Stomach (tissue), 9 donors: ENCODE data around the gene RAB3B. TPM values are rescaled to one million over a fixed set of nuclear protein-coding genes. Genes with fewer than 3 reads are reported as not detected.

Source experiments
- DNase-seq, 2 donors: peaks; one replicate each; pipeline versions ENCODE4 v3.0.0 to v3.0.0-alpha.2; 2013 to 2019
- H3K27ac ChIP-seq, 5 donors: fragments of 200-600 bp in 4 of 5; sonication (generic) in 4 of 5; one replicate each; pipeline ENCODE4 v1.5.1; 2013 to 2019; ENCODE audit warnings: mild to moderate bottlenecking in 1 of 5, moderate library complexity in 1 of 5
- H3K27me3 ChIP-seq, 3 donors: fragments of 200-600 bp; sonication (generic); one replicate each; pipeline ENCODE4 v1.5.1; 2017 to 2019; ENCODE audit warnings: mixed run types in 1 of 3
- H3K36me3 ChIP-seq, 4 donors: fragments of 200-600 bp; sonication (generic); 1 replicate in 3 of 4; 2 replicates in 1 of 4; pipeline ENCODE4 v1.5.1; 2016 to 2019
- H3K4me1 ChIP-seq, 4 donors: fragments of 200-600 bp; sonication (generic); one replicate each; pipeline ENCODE4 v1.5.1; 2016 to 2019
- H3K4me3 ChIP-seq, 4 donors: fragments of 200-600 bp; sonication (generic) in 3 of 4; one replicate each; pipeline ENCODE4 v1.5.1; 2016 to 2019; ENCODE audit warnings: mild to moderate bottlenecking in 1 of 4
- H3K9me3 ChIP-seq, 4 donors: fragments of 200-600 bp; sonication (generic); one replicate each; pipeline ENCODE4 v1.5.1; 2016 to 2019
- EP300 ChIP-seq: sonication (generic); formaldehyde crosslinking; IDR thresholded peaks from one replicate; pipeline ENCODE4 v1.6.1; 2017; ENCODE audit warnings: antibody characterized with exemption
- POLR2A ChIP-seq, 4 donors: fragments of 450-650 bp; IDR thresholded peaks; one replicate each; pipeline ENCODE4 v1.6.1; 2016; ENCODE audit warnings: antibody characterized with exemption in 4 of 4, control low read depth in 2 of 4, mild to moderate bottlenecking in 1 of 4, moderate library complexity in 1 of 4
- POLR2AphosphoS5 ChIP-seq, 3 donors: sonication (generic); formaldehyde crosslinking; IDR thresholded peaks; one replicate each; pipeline ENCODE4 v1.6.1; 2016; ENCODE audit warnings: antibody characterized with exemption in 3 of 3
- WGBS, 5 donors: extraction: QIAGEN DNeasy Blood & Tissue Kit in 3 of 5; methylation state at CpG; one replicate each; pipeline versions ENCODE4 v1.1.5 to v1.1.7; 2013 to 2018; 5-methylcytosine and 5-hydroxymethylcytosine counted together
- intact Hi-C: fragments of 100-400 bp; cut with DNase I; formaldehyde crosslinking; loops from one replicate; pipeline ENCODE4 v1.15.1; 2023; ENCODE audit warnings: low total_unique reads
- polyA plus RNA-seq, 3 donors: library from polyadenylated mRNA; stranded (reverse); fragments of 200-250 nt; gene quantifications; one replicate each; pipeline ENCODE4 v1.2.3, GENCODE V29; 2013
- total RNA-seq, 5 donors: library from RNA; depleted of rRNA; stranded (reverse); fragments of >200 nt; gene quantifications; one replicate each; pipeline versions ENCODE4 v1.1.0 to v1.2.3, GENCODE V29; 2014 to 2016
- TF ChIP-seq, protein P1 (sequence below), 7 experiments: fragments of 450-650 bp in 4 of 7; fragments of 200-600 bp in 3 of 7; sonication (generic) in 3 of 7; IDR thresholded peaks; one replicate each; pipeline ENCODE4 v1.5.1; 2016 to 2019; ENCODE audit warnings: antibody characterized with exemption in 7 of 7, control low read depth in 2 of 7, mild to moderate bottlenecking in 1 of 7
- donor health status: healthy with polysubstance abuse.
- donor health status: Bipolar disorder and iron deficiency.
- donor health status: healthy.

The RAB3B gene
- total and polyA plus RNA-seq, 8 donors: under 0.01 to 2.2 (median 0.14) TPM; not detected in 1

DNA sequence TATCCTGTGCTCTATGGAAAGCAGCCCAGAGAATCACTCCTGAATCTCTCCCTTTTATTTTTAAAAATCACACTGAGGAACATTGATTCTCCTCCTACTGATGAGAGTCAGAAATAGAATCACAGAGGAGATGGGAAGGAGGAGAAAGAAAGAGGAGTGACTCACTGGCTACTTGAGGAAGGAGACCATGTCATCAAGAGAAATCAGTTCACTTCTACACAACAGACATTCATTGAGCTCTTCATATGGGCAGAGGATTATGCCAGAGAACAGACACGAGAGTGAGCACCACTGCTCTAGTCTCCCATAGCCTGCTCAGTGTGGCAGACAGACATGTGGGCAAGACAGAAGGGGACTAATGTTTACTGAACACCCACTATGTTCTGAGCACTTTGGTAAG, 44.2 kb downstream of the RAB3B start:
- TF ChIP-seq, protein P1, sequence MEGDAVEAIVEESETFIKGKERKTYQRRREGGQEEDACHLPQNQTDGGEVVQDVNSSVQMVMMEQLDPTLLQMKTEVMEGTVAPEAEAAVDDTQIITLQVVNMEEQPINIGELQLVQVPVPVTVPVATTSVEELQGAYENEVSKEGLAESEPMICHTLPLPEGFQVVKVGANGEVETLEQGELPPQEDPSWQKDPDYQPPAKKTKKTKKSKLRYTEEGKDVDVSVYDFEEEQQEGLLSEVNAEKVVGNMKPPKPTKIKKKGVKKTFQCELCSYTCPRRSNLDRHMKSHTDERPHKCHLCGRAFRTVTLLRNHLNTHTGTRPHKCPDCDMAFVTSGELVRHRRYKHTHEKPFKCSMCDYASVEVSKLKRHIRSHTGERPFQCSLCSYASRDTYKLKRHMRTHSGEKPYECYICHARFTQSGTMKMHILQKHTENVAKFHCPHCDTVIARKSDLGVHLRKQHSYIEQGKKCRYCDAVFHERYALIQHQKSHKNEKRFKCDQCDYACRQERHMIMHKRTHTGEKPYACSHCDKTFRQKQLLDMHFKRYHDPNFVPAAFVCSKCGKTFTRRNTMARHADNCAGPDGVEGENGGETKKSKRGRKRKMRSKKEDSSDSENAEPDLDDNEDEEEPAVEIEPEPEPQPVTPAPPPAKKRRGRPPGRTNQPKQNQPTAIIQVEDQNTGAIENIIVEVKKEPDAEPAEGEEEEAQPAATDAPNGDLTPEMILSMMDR (IDR thresholded peaks at IDR 0.05): no peak
- TF ChIP-seq EP300 (no peak), POLR2A (IDR thresholded peaks at IDR 0.05) (no peak), POLR2AphosphoS5 (IDR thresholded peaks at IDR 0.05) (no peak)

DNA sequence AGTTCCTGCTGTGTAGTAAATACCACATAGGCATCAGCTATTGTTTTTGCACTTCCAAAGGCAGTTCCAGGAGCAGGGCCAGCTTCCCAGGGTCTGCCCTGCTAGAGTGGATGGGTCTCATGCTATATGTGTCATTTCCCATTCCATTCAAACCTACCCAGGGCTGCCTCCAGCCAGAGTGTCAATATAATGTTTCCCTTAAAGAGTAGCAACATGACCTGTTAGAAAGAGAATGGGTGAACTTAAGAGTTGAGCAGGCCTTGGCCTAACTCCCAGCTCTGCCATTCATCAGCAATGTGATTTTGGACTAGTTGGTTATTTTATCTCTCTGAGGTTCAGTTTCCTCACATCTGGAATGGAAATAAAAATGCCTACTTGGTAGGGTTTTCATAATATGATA, 44.9 kb downstream of the RAB3B start:
- H3K4me3 ChIP-seq: no peak overlapping the region
- TF ChIP-seq EP300 (no peak), POLR2A (IDR thresholded peaks at IDR 0.05) (no peak), POLR2AphosphoS5 (IDR thresholded peaks at IDR 0.05) (no peak)
- TF ChIP-seq, protein P1 (IDR thresholded peaks at IDR 0.05): no peak
- peaks cover 0 to 6% (median 0%) of the 10 kb centered on the region in 3 donors for H3K27me3 ChIP-seq
- H3K36me3 ChIP-seq: no peaks in the 10 kb centered on the region
- intact Hi-C loops: no loop called here
- no peaks in the 10 kb centered on the region for H3K4me1 ChIP-seq
- peaks cover 0 to 28% (median 26%) of the 10 kb centered on the region in 4 donors for H3K9me3 ChIP-seq
- no peak overlapping the region for H3K27ac ChIP-seq
- DNase-seq: no peak

More for the DNA sequence above, 44.2 kb downstream of the RAB3B start:
- Histone ChIP-seq H3K4me1 (no peaks in the 10 kb centered on the region), H3K27ac (no peak overlapping the region), H3K9me3 (peaks cover 0 to 21% (median 20%) of the 10 kb centered on the region in 4 donors), H3K27me3 (peaks cover 0 to 7% (median 0%) of the 10 kb centered on the region in 3 donors), H3K36me3 (no peaks in the 10 kb centered on the region), H3K4me3 (no peak overlapping the region)
- WGBS, 5 donors: 74 to 91% (median 81%) methylated on average over 1 of the region's 1 CpG
- no peak for DNase-seq
- intact Hi-C loops: no loop called here

DNA sequence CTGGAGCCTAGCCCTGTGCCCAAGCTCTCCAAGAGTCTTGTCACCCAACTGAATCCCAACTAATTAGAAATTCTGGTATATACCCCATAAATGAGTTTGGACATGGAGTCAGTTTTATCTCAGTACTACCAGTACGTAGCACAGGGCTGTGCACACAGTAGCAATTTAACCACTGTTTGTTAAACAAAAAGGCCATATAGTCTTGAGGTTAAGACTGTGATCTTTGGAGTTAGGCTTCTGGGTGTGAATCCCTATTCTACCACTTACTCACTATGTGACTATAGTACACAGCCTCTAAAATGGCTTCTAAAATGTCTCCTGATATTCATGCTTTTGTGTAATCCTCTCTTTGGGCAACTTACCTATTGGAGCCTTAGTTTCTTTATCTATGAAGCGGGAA, 48.2 kb downstream of the RAB3B start:
- Histone ChIP-seq H3K27me3 (no peaks in the 10 kb centered on the region), H3K4me3 (no peak overlapping the region), H3K9me3 (peaks cover 0 to 21% (median 20%) of the 10 kb centered on the region in 4 donors), H3K36me3 (no peaks in the 10 kb centered on the region), H3K4me1 (no peaks in the 10 kb centered on the region), H3K27ac (no peak overlapping the region)
- WGBS, 5 donors: 83 to 97% (median 93%) methylated on average over 2 of the region's 2 CpGs
- intact Hi-C loops: no loop called here
- TF ChIP-seq EP300 (no peak), POLR2AphosphoS5 (IDR thresholded peaks at IDR 0.05) (no peak), POLR2A (IDR thresholded peaks at IDR 0.05) (no peak)
- TF ChIP-seq, protein P1 (IDR thresholded peaks at IDR 0.05): no peak
- no peak for DNase-seq

DNA sequence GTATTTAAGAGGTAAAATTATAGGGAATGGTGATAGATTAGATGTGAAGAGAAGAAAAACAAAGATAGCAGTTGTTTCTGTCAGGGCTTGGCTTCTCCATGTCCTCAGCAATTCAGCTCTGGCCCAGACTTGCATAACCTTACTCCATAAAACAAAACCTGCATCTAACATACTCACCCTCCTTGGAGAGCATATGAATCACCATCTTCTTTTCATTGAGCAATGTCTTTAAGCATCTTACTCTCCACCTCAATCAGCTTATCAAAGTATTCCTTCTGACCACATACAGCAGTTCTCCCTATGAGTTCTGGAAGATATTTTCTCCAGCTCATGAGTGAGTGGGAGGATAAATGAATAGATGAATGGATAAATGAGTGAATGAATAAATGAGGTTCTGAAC, 49.0 kb downstream of the RAB3B start:
- peaks cover 0 to 21% (median 20%) of the 10 kb centered on the region in 4 donors for H3K9me3 ChIP-seq
- H3K27me3 ChIP-seq: no peaks in the 10 kb centered on the region
- no peak overlapping the region for H3K4me3 ChIP-seq
- TF ChIP-seq POLR2A (IDR thresholded peaks at IDR 0.05) (no peak), EP300 (no peak), POLR2AphosphoS5 (IDR thresholded peaks at IDR 0.05) (no peak)
- TF ChIP-seq, protein P1 (IDR thresholded peaks at IDR 0.05): no peak
- H3K36me3 ChIP-seq: no peaks in the 10 kb centered on the region
- DNase-seq: no peak
- H3K27ac ChIP-seq: no peak overlapping the region
- intact Hi-C loops: no loop called here
- H3K4me1 ChIP-seq: no peaks in the 10 kb centered on the region
